Effector CD4-positive, alpha-beta T cell (primary cell): ENCODE results near the gene MAGOHB.
"Not testable (repeated sequence)": the region's sequence is repeated elsewhere in the genome, so short reads cannot be mapped to it uniquely, and the experiment has no call there.

Source experiments
- DNase-seq: peaks from one replicate; pipeline ENCODE4 v3.0.0-alpha.2; 2020

The MAGOHB gene

GRCh38 chr12:10611258-10611657 lies 2.2 kb downstream of the MAGOHB start:
- not testable (repeated sequence) for DNase-seq

GRCh38 chr12:10610188-10610587 lies 3.2 kb downstream of the MAGOHB start:
- no peak for DNase-seq

GRCh38 chr12:10607885-10608458 lies 5.4 kb downstream of the MAGOHB start:
- no peak for DNase-seq

- DNase-seq = no peak
These were observed 11.5 kb downstream of the MAGOHB start for GRCh38 chr12:10601860-10602259.

GRCh38 chr12:10600988-10601387 lies 12.4 kb downstream of the MAGOHB start:
- no peak for DNase-seq

- no peak for DNase-seq
These were observed 17.5 kb downstream of the MAGOHB start for GRCh38 chr12:10595881-10596280.

- no peak for DNase-seq
These were observed 22.4 kb downstream of the MAGOHB start for GRCh38 chr12:10590966-10591365.

GRCh38 chr12:10584415-10584814 lies 29.0 kb downstream of the MAGOHB start:
- no peak for DNase-seq

- no peak for DNase-seq
These were observed 30.7 kb downstream of the MAGOHB start for GRCh38 chr12:10582704-10583103.

GRCh38 chr12:10582133-10582532 lies 31.3 kb downstream of the MAGOHB start:
- DNase-seq = not testable (repeated sequence)

GRCh38 chr12:10574307-10574706 lies 39.1 kb downstream of the MAGOHB start:
- no peak for DNase-seq

GRCh38 chr12:10572021-10572490 lies 41.4 kb downstream of the MAGOHB start:
- not testable (repeated sequence) for DNase-seq

- DNase-seq = no peak
These were observed 42.3 kb downstream of the MAGOHB start for GRCh38 chr12:10571141-10571540.

- no peak for DNase-seq
These were observed 45.6 kb downstream of the MAGOHB start for GRCh38 chr12:10567813-10568212.

GRCh38 chr12:10563966-10564365 lies 49.4 kb downstream of the MAGOHB start:
- no peak for DNase-seq

GRCh38 chr12:10563002-10563401 lies 50.4 kb downstream of the MAGOHB start:
- no peak for DNase-seq

- peak; percentile 26 for DNase-seq
These were observed 51.0 kb downstream of the MAGOHB start for GRCh38 chr12:10562306-10562933.

- DNase-seq = no peak
These were observed 54.2 kb downstream of the MAGOHB start for GRCh38 chr12:10559244-10559643.

- DNase-seq = no peak
These were observed 54.6 kb downstream of the MAGOHB start for GRCh38 chr12:10558789-10559188.

GRCh38 chr12:10558301-10558700 lies 55.1 kb downstream of the MAGOHB start:
- DNase-seq = no peak

- no peak for DNase-seq
These were observed 55.6 kb downstream of the MAGOHB start for GRCh38 chr12:10557766-10558165.

- no peak for DNase-seq
These were observed 56.1 kb downstream of the MAGOHB start for GRCh38 chr12:10557329-10557728.

- DNase-seq = no peak
These were observed 58.5 kb downstream of the MAGOHB start for GRCh38 chr12:10554756-10555481.

- DNase-seq = no peak
These were observed 59.1 kb downstream of the MAGOHB start for GRCh38 chr12:10554228-10554755.
